ENCODE measurements around the gene TP53BP2. TPM values are rescaled to one million over a fixed set of nuclear protein-coding genes. Genes with fewer than 3 reads are reported as not detected.
A peak's percentile ranks its signal among the peaks of the same experiment; 100 is the strongest.

Gene TP53BP2
- total and polyA plus RNA-seq, 4 donors: 3.9 to 26.8 (median 13.0) TPM

- WGBS: 66% methylated on average over 10 of the region's 10 CpGs
- Histone ChIP-seq H3K4me3 (ENCODE audit: low read depth in 1 of 3, low read length in 3 of 3) (no peak overlapping the region), H3K27me3 (ENCODE audit: control insufficient read depth in 4 of 4, insufficient read depth in 4 of 4, low read length in 3 of 4) (no peaks in the 10 kb centered on the region), H3K9me3 (ENCODE audit: control insufficient read depth in 4 of 4, low read length in 3 of 4) (no peaks in the 10 kb centered on the region), H3K27ac (ENCODE audit: low read depth in 1 of 2, low read length in 2 of 2) (no peak overlapping the region), H3K4me1 (ENCODE audit: control insufficient read depth in 4 of 4, insufficient read depth in 4 of 4, low read length in 3 of 4) (peaks cover 8 to 28% (median 16%) of the 10 kb centered on the region in 4 donors), H3K36me3 (ENCODE audit: control insufficient read depth in 4 of 4, insufficient read depth in 3 of 4, low read depth in 1 of 4, low read length in 3 of 4) (no peaks in the 10 kb centered on the region), H3K9ac (ENCODE audit: low read depth in 1 of 2, low read length in 2 of 2) (no peak overlapping the region)
- no peak for DNase-seq (ENCODE audit: low spot score)
- no peak for TF ChIP-seq RXRA (IDR thresholded peaks at IDR 0.05)
Observed at GRCh38 chr1:223837687-223838086, 8.1 kb downstream of the TP53BP2 start.

- Histone ChIP-seq H3K36me3 (ENCODE audit: control insufficient read depth in 4 of 4, insufficient read depth in 3 of 4, low read depth in 1 of 4, low read length in 3 of 4) (no peaks in the 10 kb centered on the region), H3K4me1 (ENCODE audit: control insufficient read depth in 4 of 4, insufficient read depth in 4 of 4, low read length in 3 of 4) (peaks cover 8 to 28% (median 18%) of the 10 kb centered on the region in 4 donors), H3K27me3 (ENCODE audit: control insufficient read depth in 4 of 4, insufficient read depth in 4 of 4, low read length in 3 of 4) (no peaks in the 10 kb centered on the region), H3K9me3 (ENCODE audit: control insufficient read depth in 4 of 4, low read length in 3 of 4) (no peaks in the 10 kb centered on the region), H3K4me3 (ENCODE audit: low read depth in 1 of 3, low read length in 3 of 3) (no peak overlapping the region), H3K27ac (ENCODE audit: low read depth in 1 of 2, low read length in 2 of 2) (no peak overlapping the region), H3K9ac (ENCODE audit: low read depth in 1 of 2, low read length in 2 of 2) (no peak overlapping the region)
- no peak for DNase-seq (ENCODE audit: low spot score)
- TF ChIP-seq SP1 (IDR thresholded peaks at IDR 0.05) (no peak), NR2F2 (IDR thresholded peaks at IDR 0.05) (no peak), RXRA (IDR thresholded peaks at IDR 0.05) (no peak), YY1 (IDR thresholded peaks at IDR 0.05) (no peak), EGR1 (IDR thresholded peaks at IDR 0.05; ENCODE audit: low read depth in 2 of 2) (no peak), ATF3 (IDR thresholded peaks at IDR 0.05) (no peak), FOXA1 (IDR thresholded peaks at IDR 0.05) (no peak), GABPA (IDR thresholded peaks at IDR 0.05 in 1 of 2, conservative IDR thresholded peaks at IDR 0.05 in 1 of 2) (no peak), JUND (IDR thresholded peaks at IDR 0.05) (no peak)
- TF ChIP-seq, protein P1, sequence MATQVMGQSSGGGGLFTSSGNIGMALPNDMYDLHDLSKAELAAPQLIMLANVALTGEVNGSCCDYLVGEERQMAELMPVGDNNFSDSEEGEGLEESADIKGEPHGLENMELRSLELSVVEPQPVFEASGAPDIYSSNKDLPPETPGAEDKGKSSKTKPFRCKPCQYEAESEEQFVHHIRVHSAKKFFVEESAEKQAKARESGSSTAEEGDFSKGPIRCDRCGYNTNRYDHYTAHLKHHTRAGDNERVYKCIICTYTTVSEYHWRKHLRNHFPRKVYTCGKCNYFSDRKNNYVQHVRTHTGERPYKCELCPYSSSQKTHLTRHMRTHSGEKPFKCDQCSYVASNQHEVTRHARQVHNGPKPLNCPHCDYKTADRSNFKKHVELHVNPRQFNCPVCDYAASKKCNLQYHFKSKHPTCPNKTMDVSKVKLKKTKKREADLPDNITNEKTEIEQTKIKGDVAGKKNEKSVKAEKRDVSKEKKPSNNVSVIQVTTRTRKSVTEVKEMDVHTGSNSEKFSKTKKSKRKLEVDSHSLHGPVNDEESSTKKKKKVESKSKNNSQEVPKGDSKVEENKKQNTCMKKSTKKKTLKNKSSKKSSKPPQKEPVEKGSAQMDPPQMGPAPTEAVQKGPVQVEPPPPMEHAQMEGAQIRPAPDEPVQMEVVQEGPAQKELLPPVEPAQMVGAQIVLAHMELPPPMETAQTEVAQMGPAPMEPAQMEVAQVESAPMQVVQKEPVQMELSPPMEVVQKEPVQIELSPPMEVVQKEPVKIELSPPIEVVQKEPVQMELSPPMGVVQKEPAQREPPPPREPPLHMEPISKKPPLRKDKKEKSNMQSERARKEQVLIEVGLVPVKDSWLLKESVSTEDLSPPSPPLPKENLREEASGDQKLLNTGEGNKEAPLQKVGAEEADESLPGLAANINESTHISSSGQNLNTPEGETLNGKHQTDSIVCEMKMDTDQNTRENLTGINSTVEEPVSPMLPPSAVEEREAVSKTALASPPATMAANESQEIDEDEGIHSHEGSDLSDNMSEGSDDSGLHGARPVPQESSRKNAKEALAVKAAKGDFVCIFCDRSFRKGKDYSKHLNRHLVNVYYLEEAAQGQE (IDR thresholded peaks at IDR 0.05): no peak
- TF ChIP-seq, protein P2, sequence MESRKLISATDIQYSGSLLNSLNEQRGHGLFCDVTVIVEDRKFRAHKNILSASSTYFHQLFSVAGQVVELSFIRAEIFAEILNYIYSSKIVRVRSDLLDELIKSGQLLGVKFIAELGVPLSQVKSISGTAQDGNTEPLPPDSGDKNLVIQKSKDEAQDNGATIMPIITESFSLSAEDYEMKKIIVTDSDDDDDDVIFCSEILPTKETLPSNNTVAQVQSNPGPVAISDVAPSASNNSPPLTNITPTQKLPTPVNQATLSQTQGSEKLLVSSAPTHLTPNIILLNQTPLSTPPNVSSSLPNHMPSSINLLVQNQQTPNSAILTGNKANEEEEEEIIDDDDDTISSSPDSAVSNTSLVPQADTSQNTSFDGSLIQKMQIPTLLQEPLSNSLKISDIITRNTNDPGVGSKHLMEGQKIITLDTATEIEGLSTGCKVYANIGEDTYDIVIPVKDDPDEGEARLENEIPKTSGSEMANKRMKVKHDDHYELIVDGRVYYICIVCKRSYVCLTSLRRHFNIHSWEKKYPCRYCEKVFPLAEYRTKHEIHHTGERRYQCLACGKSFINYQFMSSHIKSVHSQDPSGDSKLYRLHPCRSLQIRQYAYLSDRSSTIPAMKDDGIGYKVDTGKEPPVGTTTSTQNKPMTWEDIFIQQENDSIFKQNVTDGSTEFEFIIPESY (IDR thresholded peaks at IDR 0.05): no peak
- TF ChIP-seq, protein P3, sequence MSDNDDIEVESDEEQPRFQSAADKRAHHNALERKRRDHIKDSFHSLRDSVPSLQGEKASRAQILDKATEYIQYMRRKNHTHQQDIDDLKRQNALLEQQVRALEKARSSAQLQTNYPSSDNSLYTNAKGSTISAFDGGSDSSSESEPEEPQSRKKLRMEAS (IDR thresholded peaks at IDR 0.05): no peak
- 73% methylated on average over 1 of the region's 1 CpG for WGBS
Observed at GRCh38 chr1:223837206-223837605, 8.5 kb downstream of the TP53BP2 start.

DNA sequence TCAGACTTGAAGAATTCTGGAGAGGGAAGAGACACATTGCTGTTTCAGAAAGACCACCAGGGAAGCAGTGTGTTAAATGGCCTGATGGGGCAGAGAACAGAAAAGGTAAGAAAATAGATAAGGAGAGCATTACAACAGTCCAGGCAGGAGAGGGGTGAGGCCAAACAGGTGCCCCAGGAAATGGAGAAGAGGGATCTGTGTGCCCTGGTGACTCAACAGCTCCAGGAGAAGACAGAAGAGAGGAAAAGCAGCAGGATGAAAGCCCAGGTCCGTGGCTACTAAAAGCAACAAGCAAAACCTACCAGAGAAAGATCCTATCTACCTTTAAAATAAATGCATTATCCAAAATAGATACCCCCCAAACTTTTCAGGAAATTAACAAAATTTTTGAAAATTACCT is 9.2 kb downstream of the TP53BP2 start:
- peak overlapping the region in 1 of 2 donors; percentile 5 for H3K27ac ChIP-seq (ENCODE audit: low read depth in 1 of 2, low read length in 2 of 2)
- WGBS: 87% methylated on average over 1 of the region's 1 CpG
- no peak overlapping the region for H3K9ac ChIP-seq (ENCODE audit: low read depth in 1 of 2, low read length in 2 of 2)
- H3K4me3 ChIP-seq (ENCODE audit: low read depth in 1 of 3, low read length in 3 of 3): no peak overlapping the region
- DNase-seq (ENCODE audit: low spot score): no peak
- no peaks in the 10 kb centered on the region for H3K9me3 ChIP-seq (ENCODE audit: control insufficient read depth in 4 of 4, low read length in 3 of 4)
- no peaks in the 10 kb centered on the region for H3K27me3 ChIP-seq (ENCODE audit: control insufficient read depth in 4 of 4, insufficient read depth in 4 of 4, low read length in 3 of 4)
- peaks cover 8 to 26% (median 17%) of the 10 kb centered on the region in 4 donors for H3K4me1 ChIP-seq (ENCODE audit: control insufficient read depth in 4 of 4, insufficient read depth in 4 of 4, low read length in 3 of 4)
- H3K36me3 ChIP-seq (ENCODE audit: control insufficient read depth in 4 of 4, insufficient read depth in 3 of 4, low read depth in 1 of 4, low read length in 3 of 4): no peaks in the 10 kb centered on the region
- TF ChIP-seq FOXA2 (IDR thresholded peaks at IDR 0.05): no peak
- no peak for TF ChIP-seq RXRA (IDR thresholded peaks at IDR 0.05)
- TF ChIP-seq EGR1 (IDR thresholded peaks at IDR 0.05; ENCODE audit: low read depth in 2 of 2): no peak
- TF ChIP-seq, protein P2 (IDR thresholded peaks at IDR 0.05): no peak
- TF ChIP-seq YY1 (IDR thresholded peaks at IDR 0.05): no peak
- no peak for TF ChIP-seq RAD21 (IDR thresholded peaks at IDR 0.05)
- no peak for TF ChIP-seq TAF1 (conservative IDR thresholded peaks at IDR 0.05)
- no peak for TF ChIP-seq FOXA1 (IDR thresholded peaks at IDR 0.05)
- TF ChIP-seq, protein P1 (IDR thresholded peaks at IDR 0.05): no peak
- TF ChIP-seq GABPA (IDR thresholded peaks at IDR 0.05 in 1 of 2, conservative IDR thresholded peaks at IDR 0.05 in 1 of 2): no peak
- TF ChIP-seq HNF4G (IDR thresholded peaks at IDR 0.05): no peak

All from liver (tissue), 9 donors.